Tibial nerve (tissue), 4 donors: ENCODE results near the gene PRXL2B.

Experiments
- CTCF ChIP-seq, 5 experiments: fragments of 200-600 bp in 3 of 5; fragments of 450-650 bp in 2 of 5; sonication (generic) in 3 of 5; IDR thresholded peaks; one replicate each; pipeline ENCODE4 v1.5.1; 2016 to 2019; ENCODE audit warnings: antibody characterized with exemption in 5 of 5, mild to moderate bottlenecking in 3 of 5, moderate library complexity in 2 of 5
- EP300 ChIP-seq, 2 donors: sonication (generic); formaldehyde crosslinking; IDR thresholded peaks; one replicate each; pipeline ENCODE4 v1.6.1; 2017; ENCODE audit warnings: antibody characterized with exemption in 2 of 2, mild to moderate bottlenecking in 1 of 2
- POLR2A ChIP-seq, 2 donors: fragments of 450-650 bp; IDR thresholded peaks; one replicate each; pipeline ENCODE4 v1.6.1; 2017; ENCODE audit warnings: antibody characterized with exemption in 2 of 2, mild to moderate bottlenecking in 2 of 2, moderate library complexity in 2 of 2

GRCh38 chr1:2548068-2548589, 38.4 kb upstream of the PRXL2B start:
- TF ChIP-seq CTCF (IDR thresholded peaks at IDR 0.05) (peak; percentile 90 to 97 (median 93)), POLR2A (IDR thresholded peaks at IDR 0.05) (no peak), EP300 (IDR thresholded peaks at IDR 0.05) (no peak)
